K562 (cell line): Measurements from ENCODE around the gene MN1.

ENCODE experiments used
- DNMT1 ChIP-seq: fragments of 450-650 bp; IDR thresholded peaks from 2 replicates; pipeline ENCODE4 v1.6.1; 2016; ENCODE audit warnings: antibody characterized with exemption, mild to moderate bottlenecking
- ELF4 ChIP-seq: fragments of 450-650 bp; formaldehyde crosslinking; IDR thresholded peaks from 2 replicates; pipeline ENCODE4 v1.4.0; 2022; ENCODE audit warnings: missing genetic modification characterization
- ESRRA ChIP-seq: fragments of 450-650 bp; IDR thresholded peaks from 2 replicates; pipeline ENCODE4 v1.6.1; 2014; ENCODE audit warnings: low read depth, mild to moderate bottlenecking, moderate library complexity, borderline replicate concordance
- GABPB2 ChIP-seq: fragments of 250-450 bp; sonication (Bioruptor Pico); conservative IDR thresholded peaks from 2 replicates; pipeline ENCODE4 v1.5.1; 2021; ENCODE audit warnings: mild to moderate bottlenecking
- LARP7 ChIP-seq: fragments of 450-650 bp; IDR thresholded peaks from 2 replicates; pipeline ENCODE4 v1.6.1; 2016
- NFIC ChIP-seq: fragments of 450-650 bp; IDR thresholded peaks from 2 replicates; pipeline ENCODE4 v1.6.1; 2017; ENCODE audit warnings: mild to moderate bottlenecking, inconsistent platforms
- NR3C1 ChIP-seq: sonication (generic); formaldehyde crosslinking; IDR thresholded peaks from 2 replicates; pipeline ENCODE4 v1.8.1; 2022; ENCODE audit warnings: missing genetic modification reagents
- SPI1 ChIP-seq: IDR thresholded peaks from 2 replicates; pipeline ENCODE4 v1.6.1; 2011; ENCODE audit warnings: low read depth, low read length, control low read depth, borderline replicate concordance
- TEAD4 ChIP-seq, 2 experiments: sonication (generic) in 1 of 2; formaldehyde crosslinking in 1 of 2; IDR thresholded peaks; 2 replicates each; pipeline versions ENCODE4 v1.6.1 to v1.8.0; 2012 to 2022; ENCODE audit warnings: borderline replicate concordance in 1 of 2, inconsistent platforms in 1 of 2, low read length in 1 of 2, mild to moderate bottlenecking in 1 of 2, missing genetic modification reagents in 1 of 2
- ZNF384 ChIP-seq: IDR thresholded peaks from 2 replicates; pipeline ENCODE4 v1.6.1; 2012; ENCODE audit warnings: low read depth, low read length, improper control_type of control experiment
- TF ChIP-seq, protein P1 (sequence below), 3 experiments: IDR thresholded peaks in 2 of 3; conservative IDR thresholded peaks in 1 of 3; 2 replicates each; pipeline ENCODE4 v1.5.1; 2011 to 2012; ENCODE audit warnings: low read length in 3 of 3, mild to moderate bottlenecking in 3 of 3, control low read depth in 2 of 3, improper control_type of control experiment in 1 of 3, inconsistent platforms in 1 of 3, low read depth in 1 of 3, mixed read lengths in 1 of 3, moderate library complexity in 1 of 3; ENCODE audit not compliant: insufficient read depth in 2 of 3

GRCh38 chr22:27797520-27798391 lies 3.8 kb downstream of the MN1 start:
- TF ChIP-seq TEAD4 (IDR thresholded peaks at IDR 0.05; ENCODE audit: low read length), result no peak
- TF ChIP-seq TEAD4 (CRISPR knock-in tag; IDR thresholded peaks at IDR 0.05; ENCODE audit: borderline replicate concordance), result no peak
- TF ChIP-seq SPI1, result no peak
- no peak for TF ChIP-seq NR3C1 (CRISPR knock-in tag)
- no peak for TF ChIP-seq LARP7
- TF ChIP-seq, protein P1, sequence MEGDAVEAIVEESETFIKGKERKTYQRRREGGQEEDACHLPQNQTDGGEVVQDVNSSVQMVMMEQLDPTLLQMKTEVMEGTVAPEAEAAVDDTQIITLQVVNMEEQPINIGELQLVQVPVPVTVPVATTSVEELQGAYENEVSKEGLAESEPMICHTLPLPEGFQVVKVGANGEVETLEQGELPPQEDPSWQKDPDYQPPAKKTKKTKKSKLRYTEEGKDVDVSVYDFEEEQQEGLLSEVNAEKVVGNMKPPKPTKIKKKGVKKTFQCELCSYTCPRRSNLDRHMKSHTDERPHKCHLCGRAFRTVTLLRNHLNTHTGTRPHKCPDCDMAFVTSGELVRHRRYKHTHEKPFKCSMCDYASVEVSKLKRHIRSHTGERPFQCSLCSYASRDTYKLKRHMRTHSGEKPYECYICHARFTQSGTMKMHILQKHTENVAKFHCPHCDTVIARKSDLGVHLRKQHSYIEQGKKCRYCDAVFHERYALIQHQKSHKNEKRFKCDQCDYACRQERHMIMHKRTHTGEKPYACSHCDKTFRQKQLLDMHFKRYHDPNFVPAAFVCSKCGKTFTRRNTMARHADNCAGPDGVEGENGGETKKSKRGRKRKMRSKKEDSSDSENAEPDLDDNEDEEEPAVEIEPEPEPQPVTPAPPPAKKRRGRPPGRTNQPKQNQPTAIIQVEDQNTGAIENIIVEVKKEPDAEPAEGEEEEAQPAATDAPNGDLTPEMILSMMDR (IDR thresholded peaks at IDR 0.05 in 2 of 3, conservative IDR thresholded peaks at IDR 0.05 in 1 of 3; ENCODE audit: insufficient read depth in 2 of 3, low read depth in 1 of 3, low read length in 3 of 3), result no peak
- TF ChIP-seq GABPB2 (CRISPR knock-in tag), result no peak
- no peak for TF ChIP-seq ZNF384
- TF ChIP-seq NFIC, result no peak
- TF ChIP-seq ESRRA, result no peak
- TF ChIP-seq ELF4 (CRISPR knock-in tag), result no peak
- no peak for TF ChIP-seq DNMT1
